ENCODE results near the gene PCDHGC4.

The PCDHGC4 gene

DNA sequence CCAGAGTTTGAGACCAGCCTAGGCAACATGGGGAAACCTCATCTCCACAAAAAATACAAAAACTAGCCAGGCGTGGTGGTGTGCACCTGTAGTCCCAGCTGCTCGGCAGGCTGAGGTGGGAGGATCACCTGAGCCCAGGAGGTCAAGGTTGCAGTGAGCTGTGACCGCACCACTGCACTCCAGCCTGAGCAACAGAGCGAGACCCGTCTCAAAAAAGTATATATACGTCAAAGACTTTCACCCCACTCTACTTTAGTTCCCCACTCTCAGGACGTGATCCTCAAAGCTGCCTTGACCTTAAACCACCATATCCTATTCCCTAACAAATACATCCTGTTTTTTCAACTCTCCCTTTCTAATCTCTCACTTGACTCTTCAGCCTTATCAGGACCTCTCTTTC, 45.0 kb downstream of the PCDHGC4 start:
- no peak for DNase-seq (ENCODE audit: low spot score)

- DNase-seq (ENCODE audit: low spot score) = no peak
Observed at GRCh38 chr5:141532726-141533125, 47.9 kb downstream of the PCDHGC4 start.

DNA sequence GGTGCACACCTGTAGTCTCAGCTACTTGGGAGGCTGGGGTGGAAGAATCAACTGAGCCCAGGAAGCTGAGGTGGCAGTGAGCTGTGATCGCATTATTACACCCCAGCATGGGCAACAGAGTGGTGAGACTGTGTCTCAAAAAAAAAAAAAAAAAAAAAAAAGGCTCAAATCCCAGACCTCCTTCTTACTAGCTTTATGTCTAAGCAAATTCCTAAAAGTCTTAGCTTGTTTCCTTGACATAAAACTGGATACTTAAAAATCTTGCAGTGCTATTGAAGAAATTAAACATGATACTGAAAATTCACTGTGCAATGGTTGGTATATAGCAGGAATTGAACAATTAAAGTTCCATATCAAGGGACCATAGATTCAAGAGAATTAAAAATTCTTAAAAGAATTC, 49.1 kb downstream of the PCDHGC4 start:
- no peak for DNase-seq (ENCODE audit: low spot score)

DNA sequence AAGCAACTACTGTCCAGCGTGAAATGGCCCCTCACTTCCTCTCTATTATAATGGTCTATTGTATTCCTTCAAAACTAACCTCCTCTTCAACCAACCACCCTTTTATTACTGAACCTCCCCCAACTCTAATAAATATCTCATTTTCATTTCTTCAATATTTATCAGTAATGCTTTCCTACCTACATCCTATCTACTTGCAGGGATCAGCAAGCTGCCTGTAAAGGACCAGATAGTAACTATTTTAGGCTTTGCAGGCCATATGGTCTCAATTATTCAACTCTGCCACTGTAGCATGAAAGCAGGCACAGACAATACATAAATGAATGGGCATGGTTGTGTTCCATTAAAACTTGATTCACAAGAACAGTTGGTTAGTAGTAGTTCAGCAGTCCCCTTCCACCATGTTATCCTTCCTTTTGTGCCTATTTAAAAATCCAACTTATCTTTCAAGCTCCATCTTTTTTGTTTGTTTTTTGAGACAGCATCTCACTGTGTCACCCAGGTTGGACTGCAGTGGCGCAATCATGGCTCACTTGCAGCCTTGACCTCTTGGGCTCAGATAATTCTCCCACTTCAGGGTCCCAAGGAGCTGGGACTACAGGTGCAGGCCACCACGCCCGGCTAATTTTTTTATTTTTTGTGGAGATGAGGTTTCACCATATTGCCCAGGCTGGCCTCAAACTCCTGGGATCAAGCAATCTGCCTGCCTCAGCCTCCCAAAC, 49.8 kb downstream of the PCDHGC4 start:
- DNase-seq (ENCODE audit: low spot score) = no peak
